ENCODE measurements around the gene MDM1.

DNA sequence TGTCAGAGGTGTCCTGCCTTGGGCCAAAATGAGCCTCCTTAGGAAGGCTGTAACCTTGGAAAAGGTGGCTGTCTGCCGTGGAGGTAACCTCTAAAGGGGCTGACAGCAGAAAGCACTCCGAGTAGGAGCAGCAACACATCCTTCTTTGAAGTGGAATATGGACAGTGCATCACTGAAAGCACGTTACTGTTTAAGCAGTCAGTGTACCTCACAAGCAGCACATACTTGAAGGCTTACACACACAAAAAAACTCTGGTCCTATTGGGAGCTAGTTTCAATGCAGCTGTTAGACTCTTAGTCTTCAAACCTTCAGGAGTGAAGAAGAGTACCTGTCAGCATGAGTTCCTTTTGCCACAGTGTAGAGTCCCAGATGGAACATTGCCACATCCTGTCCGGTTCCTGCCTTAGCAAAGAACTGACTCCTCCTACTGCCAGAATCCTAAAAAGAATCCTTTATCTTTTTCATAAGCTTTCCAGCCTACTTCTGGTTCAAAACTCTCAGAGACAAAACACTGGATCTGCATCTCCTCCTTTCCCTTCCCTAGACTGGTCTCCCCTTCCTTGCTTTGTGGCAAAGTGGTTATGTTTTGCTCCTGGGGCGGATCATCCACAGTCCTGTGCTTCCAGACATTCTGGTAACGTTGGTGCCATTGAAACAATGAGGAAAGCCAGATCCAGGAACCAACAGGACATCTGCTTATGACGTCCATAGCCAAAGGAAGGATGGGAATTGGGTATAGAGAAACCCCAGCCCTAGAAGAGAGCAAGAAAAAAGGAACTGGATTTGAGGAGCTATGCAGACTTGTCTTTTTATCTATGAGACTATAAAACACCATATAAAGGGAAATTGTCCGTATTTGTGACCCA, 8.5 kb upstream of the MDM1 start:
- TF ChIP-seq CTCF (IDR thresholded peaks at IDR 0.05) (no peak), POLR2A (IDR thresholded peaks at IDR 0.05) (no peak)

Measured in heart left ventricle (tissue), 13 donors.